Fibroblast of skin of right quadriceps (primary cell): ENCODE results near the gene IGIP.
"Not testable (repeated sequence)": the region's sequence is repeated elsewhere in the genome, so short reads cannot be mapped to it uniquely, and the experiment has no call there.

Source experiments
- DNase-seq: peaks from one replicate; pipeline ENCODE4 v3.0.0-alpha.2; 2013

Gene IGIP

GRCh38 chr5:140142856-140143255 is 17.1 kb downstream of the IGIP start:
- DNase-seq, result no peak

DNA sequence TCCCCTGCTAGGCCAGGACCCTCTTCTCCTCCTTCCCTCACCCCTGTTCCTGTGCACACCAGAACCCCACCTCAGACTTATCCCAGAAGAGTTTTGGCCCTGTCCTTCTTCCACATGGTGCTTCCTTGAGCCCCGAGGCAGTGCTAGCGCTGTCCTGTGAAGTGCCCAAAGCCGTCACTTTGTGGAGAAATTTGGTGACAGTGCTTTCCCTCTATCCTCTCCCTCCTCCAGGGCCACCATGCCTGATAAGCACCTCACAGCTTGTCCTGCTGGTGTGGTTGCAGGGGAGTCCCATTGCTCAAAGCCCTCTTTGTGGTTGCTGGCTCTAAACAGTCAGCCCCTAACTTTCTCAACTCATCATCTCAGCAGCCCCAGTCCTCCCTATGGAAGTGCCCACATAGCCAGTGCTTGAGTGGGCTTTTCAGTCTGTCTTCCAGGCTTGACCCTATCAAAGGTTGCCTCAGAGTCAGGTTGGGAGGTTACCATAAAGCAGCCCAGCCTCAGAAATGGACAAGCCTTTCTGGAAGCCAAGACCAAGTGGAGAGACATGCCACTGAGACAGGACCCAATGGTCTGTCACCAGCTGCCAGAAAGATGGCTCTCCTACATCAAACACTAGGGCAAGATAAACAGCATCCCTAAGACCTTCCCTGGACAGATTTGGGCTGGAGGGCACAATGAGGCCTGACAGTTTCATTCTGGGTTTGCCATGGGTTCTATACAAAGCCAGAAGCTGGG is 18.0 kb downstream of the IGIP start:
- DNase-seq, result no peak

GRCh38 chr5:140145256-140145655 is 19.5 kb downstream of the IGIP start:
- DNase-seq, result no peak

DNA sequence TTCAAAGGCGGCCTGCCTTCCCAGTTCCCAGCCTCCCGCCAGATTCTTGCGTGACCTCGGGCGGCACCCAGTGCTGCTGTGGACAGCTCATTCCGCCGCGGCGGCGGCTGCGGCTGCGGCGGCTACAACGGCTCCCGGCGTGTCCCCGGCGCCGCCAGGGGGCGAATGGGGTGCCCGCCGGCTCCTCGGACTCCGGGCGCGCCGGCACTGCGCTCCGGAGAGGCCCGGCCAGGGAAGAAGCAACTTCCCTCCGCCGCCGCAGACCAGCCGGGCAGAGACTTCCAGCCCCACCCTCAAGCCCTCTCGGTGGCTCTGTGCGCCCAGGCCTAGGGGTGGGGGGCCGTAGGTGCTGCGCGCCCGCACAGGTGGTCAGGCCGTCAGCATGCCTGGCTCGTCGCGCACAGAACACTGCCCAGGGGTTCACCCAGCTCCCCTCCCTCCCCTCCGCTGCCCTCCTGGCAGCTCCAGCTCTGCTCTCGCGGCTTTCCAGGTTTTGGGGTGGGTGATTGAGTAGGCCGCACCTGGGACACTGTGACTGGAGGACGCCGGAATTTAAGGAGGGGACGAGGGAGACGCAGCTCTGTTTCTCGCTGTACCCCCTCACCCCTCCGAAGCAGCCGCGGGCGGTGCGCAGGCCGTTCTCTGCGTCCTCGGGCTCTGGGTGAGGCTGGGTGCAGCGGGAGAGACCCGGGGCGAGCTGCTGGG is 20.2 kb downstream of the IGIP start:
- peak; percentile 65 for DNase-seq

GRCh38 chr5:140146523-140146842 is 20.7 kb downstream of the IGIP start:
- DNase-seq, result no peak

GRCh38 chr5:140147460-140147859 is 21.7 kb downstream of the IGIP start:
- DNase-seq, result no peak

DNA sequence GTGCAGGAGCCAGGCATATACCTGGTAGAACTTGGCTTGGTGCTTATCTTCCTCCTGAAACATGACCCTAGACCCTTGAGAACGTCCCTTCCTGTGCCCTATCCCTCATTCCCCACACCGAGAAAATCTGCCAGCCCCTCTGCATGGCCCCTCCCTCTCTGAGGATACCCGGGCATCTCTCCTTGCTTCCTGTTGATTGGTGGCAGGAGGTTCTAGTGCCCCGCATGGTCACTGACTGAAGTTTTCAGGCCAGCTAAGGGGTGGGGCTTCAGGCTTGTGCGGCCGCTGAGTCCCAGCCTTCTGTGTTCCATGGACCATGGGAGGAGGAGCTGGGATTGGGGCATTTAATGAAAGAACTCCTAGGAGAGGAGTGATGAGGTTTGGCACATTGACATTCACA is 22.8 kb downstream of the IGIP start:
- no peak for DNase-seq

DNA sequence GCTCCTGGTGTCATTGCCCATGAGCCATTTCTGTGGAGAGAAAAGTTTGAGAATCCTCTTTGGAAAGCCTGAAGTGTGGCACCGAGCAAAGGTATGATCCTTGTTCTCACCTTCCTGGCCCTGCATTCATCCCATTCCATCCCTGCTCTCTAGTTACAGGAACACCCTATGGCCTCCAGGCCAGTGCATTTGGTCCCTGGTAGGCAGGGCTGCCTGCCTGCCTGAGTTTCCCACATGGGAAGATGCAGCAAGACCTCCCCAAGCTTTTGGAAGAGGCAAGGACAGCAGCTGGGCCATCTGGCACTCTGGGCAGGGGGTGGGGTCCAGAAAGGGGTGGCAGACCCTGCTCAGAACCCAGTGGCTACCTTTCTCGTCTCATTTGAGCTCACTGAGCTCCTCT is 24.5 kb downstream of the IGIP start:
- DNase-seq, result no peak

GRCh38 chr5:140151144-140152021 is 25.6 kb downstream of the IGIP start:
- DNase-seq, result no peak

- no peak for DNase-seq
Measured at GRCh38 chr5:140152022-140152999, 26.6 kb downstream of the IGIP start.

DNA sequence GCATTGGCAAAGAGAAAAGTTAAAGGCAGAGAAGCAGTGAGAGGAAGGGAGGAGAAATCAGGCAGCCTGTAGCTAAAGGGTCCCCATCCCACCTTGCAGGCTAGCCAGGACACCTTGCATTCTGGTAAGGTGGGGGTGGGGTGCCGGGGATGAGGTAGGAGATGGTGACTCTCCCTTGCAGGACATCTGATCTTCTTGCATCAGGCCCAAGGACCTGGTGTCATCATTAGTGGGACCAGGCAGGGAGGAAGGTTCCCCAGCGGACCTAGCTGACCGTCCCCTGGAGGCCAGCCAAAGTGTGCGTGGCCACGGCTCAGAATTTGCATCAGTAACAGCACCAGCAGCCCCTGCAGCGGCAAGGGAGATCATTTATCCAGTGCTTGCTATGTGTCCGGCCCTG is 27.5 kb downstream of the IGIP start:
- no peak for DNase-seq

DNA sequence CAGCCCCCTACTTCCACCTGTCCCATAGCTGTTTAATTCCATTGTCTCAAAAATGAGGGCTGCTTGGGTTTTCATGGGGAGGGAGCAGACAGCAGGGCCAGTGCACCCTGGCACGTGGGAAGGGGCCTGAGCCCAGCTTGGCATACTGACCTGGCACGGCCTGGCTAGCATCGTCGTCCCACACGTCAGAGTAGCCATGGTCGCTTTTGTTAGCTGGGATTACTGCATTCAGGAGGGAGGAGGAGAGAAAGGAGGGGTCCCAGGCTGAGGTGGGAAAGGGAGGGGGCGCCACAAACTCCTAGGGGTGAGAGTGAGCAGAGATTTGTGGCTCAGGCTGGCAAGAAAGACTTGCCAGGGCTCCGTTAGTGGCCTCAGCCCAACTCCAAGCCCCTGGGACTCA is 28.2 kb downstream of the IGIP start:
- DNase-seq, result no peak

- not testable (repeated sequence) for DNase-seq
Measured at GRCh38 chr5:140154710-140155381, 29.1 kb downstream of the IGIP start.

DNA sequence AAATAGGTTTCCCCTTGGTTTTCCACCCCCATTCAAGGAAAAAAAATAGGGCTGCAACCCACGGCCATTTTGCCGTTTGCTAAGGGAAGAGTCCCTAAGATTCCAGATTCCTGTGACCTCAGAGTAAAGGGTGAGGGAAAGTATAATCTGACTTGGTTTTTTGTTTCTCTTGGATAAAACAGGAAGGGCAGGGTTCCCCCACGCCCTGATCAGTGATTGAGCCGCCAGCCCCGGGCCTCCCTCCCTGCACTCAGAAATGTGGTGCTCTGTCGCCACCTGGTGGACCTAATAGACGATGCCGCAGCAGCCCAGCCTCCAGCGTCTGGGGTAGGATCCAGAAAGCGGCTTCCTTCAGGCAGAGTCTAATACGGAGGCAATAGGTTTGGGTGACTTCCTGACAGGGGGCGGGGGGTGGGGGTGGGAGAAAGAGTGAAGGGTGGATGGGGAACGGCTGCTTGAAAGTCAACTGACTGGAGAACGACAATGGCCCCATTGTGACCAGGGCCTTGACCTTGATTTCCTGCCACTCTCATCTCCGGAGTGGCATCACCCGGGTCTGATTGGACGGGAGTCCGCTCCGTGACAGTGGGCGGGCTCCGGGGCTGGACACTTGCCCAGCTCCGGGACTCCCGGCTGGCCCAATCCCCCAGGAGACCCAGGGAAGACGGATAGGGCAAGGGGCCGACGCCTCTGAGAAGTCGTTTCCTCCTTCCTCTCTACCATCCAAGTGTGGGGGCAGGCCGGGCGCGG is 31.5 kb downstream of the IGIP start:
- peak; percentile 75 for DNase-seq

GRCh38 chr5:140159014-140159927 is 33.5 kb downstream of the IGIP start:
- DNase-seq, result no peak

DNA sequence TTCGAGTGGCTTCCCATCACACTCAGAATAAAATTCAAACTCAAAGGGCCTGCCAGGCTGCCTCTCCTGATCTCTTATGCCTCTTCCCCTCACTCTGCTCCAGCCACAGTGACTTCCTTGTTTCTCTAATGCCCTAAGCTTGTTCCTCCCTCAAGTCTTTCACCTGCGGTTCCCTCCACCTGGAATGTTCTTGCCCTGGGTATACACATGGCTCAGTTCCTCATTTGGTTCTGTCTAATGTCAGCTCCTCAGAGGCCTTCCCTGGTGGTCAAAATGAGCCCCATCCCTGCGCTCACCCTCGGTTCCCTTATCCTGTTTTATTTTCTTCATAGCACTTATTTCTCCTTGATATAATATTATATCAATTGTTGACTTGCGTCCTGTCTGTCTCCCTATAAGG is 36.5 kb downstream of the IGIP start:
- no peak for DNase-seq

- DNase-seq, result no peak
Measured at GRCh38 chr5:140162781-140163180, 37.0 kb downstream of the IGIP start.

- DNase-seq, result no peak
Measured at GRCh38 chr5:140165101-140165922, 39.6 kb downstream of the IGIP start.

- no peak for DNase-seq
Measured at GRCh38 chr5:140165923-140166270, 40.2 kb downstream of the IGIP start.
